ENCODE results near the gene TCF15. TPM values are rescaled to one million over a fixed set of nuclear protein-coding genes. Genes with fewer than 3 reads are reported as not detected.
A peak's percentile ranks its signal among the peaks of the same experiment; 100 is the strongest.

Gene TCF15
- total and polyA plus RNA-seq, 2 of the 13 experiments (the other 11 are each of a cell fraction or from before 2014, with no cell fraction given): not detected

DNA sequence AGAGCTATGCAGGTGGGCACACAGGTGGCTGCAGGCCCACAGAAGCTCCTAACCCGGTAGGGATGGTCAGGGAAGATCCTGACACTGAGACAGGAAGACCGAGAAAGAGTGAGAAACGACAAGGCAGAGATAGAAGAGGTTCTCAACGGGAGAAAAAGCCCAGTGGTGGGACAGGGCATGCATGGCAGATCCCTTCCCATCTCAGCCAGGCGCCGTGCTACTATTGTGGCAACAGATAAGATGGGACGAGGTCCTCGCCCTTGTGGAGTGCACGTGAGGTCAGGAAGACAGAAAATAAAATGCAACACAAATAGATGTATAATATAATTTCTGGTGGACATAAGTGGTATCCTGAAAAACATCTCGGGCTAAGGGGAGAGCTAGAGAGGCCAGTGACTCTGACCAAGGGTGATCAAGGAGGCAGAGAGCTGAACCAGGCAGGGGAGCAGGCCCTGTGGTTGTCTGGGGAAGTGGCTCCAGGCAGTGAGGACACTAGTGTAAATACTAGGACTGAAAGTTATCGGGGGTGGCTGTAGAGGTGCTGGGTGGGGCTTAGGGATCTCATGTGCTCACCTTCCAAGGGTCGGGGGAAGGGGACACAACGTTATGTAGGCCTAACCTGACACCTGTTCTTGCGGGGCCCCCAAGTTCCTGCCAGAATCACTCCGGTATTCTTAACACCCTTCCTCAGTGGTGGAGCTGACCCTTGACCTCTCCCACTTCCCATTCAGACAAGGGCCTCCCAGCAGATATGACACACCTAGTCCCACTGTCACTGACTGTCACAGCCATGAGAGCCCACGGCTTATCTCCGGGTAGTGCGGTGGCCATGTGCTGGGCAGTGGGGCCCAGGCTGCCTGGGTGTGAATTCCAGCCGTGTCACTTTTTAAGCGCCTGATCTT lies 41.9 kb upstream of the TCF15 start (continued):
- TF ChIP-seq, protein P1, sequence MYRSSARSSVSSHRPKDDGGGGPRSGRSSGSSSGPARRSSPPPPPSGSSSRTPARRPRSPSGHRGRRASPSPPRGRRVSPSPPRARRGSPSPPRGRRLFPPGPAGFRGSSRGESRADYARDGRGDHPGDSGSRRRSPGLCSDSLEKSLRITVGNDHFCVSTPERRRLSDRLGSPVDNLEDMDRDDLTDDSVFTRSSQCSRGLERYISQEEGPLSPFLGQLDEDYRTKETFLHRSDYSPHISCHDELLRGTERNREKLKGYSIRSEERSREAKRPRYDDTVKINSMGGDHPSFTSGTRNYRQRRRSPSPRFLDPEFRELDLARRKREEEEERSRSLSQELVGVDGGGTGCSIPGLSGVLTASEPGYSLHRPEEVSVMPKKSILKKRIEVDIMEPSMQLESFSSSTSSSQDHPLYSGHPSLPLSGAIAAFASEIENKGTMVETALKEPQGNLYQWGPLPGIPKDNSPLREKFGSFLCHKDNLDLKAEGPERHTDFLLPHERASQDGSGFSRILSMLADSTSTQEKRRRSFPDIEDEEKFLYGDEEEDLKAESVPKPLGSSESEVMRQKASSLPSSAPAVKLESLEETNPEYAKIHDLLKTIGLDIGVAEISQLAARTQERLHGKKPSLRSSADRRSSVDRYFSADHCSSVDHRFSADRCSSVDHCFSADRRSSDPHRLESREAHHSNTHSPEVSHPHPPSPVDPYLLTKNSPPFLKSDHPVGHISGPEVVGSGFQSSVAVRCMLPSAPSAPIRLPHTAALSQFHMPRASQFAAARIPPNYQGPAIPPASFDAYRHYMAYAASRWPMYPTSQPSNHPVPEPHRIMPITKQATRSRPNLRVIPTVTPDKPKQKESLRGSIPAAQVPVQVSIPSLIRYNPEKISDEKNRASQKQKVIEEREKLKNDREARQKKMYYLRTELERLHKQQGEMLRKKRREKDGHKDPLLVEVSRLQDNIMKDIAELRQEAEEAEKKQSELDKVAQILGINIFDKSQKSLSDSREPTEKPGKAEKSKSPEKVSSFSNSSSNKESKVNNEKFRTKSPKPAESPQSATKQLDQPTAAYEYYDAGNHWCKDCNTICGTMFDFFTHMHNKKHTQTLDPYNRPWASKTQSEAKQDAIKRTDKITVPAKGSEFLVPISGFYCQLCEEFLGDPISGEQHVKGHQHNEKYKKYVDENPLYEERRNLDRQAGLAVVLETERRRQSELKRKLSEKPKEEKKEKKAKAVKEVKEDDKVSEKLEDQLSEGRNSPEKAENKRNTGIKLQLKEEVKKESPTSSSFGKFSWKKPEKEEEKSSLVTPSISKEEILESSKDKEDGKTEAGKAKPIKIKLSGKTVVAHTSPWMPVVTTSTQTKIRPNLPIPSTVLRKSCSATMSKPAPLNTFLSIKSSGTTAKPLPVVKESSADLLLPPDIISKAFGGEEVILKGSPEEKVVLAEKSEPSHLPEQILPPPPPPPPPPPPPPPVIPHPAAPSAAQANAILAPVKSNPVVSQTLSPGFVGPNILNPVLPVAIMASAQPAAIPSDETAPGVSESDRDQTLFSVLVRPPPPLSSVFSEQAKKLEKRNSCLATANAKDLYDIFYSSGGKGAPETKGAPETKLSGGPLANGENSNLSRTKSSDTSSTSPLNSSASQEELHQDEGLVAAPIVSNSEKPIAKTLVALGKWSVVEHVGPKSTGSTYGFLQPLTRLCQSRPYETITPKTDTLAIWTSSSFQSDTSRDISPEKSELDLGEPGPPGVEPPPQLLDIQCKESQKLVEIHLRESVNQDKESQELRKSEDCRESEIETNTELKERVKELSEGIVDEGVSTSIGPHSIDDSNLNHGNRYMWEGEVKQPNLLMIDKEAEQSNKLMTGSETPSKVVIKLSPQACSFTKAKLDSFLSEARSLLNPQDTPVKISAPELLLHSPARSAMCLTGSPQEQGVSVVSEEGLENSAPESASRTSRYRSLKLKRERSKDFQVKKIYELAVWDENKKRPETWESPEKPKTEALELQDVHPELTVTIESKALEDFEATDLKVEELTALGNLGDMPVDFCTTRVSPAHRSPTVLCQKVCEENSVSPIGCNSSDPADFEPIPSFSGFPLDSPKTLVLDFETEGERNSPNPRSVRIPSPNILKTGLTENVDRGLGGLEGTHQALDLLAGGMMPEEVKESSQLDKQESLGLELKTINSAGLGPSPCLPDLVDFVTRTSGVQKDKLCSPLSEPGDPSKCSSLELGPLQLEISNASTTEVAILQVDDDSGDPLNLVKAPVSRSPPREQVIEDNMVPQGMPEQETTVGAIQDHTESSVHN (CRISPR knock-in tag; IDR thresholded peaks at IDR 0.05): peak; percentile 63; the same call in 1 of the 2 replicates
- TF ChIP-seq, protein P2, sequence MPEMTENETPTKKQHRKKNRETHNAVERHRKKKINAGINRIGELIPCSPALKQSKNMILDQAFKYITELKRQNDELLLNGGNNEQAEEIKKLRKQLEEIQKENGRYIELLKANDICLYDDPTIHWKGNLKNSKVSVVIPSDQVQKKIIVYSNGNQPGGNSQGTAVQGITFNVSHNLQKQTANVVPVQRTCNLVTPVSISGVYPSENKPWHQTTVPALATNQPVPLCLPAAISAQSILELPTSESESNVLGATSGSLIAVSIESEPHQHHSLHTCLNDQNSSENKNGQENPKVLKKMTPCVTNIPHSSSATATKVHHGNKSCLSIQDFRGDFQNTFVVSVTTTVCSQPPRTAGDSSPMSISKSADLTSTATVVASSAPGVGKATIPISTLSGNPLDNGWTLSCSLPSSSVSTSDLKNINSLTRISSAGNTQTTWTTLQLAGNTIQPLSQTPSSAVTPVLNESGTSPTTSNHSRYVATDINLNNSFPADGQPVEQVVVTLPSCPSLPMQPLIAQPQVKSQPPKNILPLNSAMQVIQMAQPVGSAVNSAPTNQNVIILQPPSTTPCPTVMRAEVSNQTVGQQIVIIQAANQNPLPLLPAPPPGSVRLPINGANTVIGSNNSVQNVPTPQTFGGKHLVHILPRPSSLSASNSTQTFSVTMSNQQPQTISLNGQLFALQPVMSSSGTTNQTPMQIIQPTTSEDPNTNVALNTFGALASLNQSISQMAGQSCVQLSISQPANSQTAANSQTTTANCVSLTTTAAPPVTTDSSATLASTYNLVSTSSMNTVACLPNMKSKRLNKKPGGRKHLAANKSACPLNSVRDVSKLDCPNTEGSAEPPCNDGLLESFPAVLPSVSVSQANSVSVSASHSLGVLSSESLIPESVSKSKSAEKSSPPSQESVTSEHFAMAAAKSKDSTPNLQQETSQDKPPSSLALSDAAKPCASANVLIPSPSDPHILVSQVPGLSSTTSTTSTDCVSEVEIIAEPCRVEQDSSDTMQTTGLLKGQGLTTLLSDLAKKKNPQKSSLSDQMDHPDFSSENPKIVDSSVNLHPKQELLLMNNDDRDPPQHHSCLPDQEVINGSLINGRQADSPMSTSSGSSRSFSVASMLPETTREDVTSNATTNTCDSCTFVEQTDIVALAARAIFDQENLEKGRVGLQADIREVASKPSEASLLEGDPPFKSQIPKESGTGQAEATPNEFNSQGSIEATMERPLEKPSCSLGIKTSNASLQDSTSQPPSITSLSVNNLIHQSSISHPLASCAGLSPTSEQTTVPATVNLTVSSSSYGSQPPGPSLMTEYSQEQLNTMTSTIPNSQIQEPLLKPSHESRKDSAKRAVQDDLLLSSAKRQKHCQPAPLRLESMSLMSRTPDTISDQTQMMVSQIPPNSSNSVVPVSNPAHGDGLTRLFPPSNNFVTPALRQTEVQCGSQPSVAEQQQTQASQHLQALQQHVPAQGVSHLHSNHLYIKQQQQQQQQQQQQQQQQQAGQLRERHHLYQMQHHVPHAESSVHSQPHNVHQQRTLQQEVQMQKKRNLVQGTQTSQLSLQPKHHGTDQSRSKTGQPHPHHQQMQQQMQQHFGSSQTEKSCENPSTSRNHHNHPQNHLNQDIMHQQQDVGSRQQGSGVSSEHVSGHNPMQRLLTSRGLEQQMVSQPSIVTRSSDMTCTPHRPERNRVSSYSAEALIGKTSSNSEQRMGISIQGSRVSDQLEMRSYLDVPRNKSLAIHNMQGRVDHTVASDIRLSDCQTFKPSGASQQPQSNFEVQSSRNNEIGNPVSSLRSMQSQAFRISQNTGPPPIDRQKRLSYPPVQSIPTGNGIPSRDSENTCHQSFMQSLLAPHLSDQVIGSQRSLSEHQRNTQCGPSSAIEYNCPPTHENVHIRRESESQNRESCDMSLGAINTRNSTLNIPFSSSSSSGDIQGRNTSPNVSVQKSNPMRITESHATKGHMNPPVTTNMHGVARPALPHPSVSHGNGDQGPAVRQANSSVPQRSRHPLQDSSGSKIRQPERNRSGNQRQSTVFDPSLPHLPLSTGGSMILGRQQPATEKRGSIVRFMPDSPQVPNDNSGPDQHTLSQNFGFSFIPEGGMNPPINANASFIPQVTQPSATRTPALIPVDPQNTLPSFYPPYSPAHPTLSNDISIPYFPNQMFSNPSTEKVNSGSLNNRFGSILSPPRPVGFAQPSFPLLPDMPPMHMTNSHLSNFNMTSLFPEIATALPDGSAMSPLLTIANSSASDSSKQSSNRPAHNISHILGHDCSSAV (CRISPR knock-in tag; IDR thresholded peaks at IDR 0.05; ENCODE audit: borderline replicate concordance): 0 out of 2 replicates have a peak, but pooled peaks have one; percentile 39
- TF ChIP-seq, protein P3, sequence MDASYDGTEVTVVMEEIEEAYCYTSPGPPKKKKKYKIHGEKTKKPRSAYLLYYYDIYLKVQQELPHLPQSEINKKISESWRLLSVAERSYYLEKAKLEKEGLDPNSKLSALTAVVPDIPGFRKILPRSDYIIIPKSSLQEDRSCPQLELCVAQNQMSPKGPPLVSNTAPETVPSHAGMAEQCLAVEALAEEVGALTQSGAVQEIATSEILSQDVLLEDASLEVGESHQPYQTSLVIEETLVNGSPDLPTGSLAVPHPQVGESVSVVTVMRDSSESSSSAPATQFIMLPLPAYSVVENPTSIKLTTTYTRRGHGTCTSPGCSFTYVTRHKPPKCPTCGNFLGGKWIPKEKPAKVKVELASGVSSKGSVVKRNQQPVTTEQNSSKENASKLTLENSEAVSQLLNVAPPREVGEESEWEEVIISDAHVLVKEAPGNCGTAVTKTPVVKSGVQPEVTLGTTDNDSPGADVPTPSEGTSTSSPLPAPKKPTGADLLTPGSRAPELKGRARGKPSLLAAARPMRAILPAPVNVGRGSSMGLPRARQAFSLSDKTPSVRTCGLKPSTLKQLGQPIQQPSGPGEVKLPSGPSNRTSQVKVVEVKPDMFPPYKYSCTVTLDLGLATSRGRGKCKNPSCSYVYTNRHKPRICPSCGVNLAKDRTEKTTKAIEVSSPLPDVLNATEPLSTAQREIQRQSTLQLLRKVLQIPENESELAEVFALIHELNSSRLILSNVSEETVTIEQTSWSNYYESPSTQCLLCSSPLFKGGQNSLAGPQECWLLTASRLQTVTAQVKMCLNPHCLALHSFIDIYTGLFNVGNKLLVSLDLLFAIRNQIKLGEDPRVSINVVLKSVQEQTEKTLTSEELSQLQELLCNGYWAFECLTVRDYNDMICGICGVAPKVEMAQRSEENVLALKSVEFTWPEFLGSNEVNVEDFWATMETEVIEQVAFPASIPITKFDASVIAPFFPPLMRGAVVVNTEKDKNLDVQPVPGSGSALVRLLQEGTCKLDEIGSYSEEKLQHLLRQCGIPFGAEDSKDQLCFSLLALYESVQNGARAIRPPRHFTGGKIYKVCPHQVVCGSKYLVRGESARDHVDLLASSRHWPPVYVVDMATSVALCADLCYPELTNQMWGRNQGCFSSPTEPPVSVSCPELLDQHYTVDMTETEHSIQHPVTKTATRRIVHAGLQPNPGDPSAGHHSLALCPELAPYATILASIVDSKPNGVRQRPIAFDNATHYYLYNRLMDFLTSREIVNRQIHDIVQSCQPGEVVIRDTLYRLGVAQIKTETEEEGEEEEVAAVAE (CRISPR knock-in tag; IDR thresholded peaks at IDR 0.05; ENCODE audit: borderline replicate concordance): 0 out of 2 replicates have a peak, but pooled peaks have one; percentile 8
- TF ChIP-seq KDM2A (CRISPR knock-in tag; IDR thresholded peaks at IDR 0.05; ENCODE audit: borderline replicate concordance, low read depth): peak; percentile 15; the same call in 1 of the 2 replicates
- no peak for TF ChIP-seq MZF1 (CRISPR knock-in tag; IDR thresholded peaks at IDR 0.05; ENCODE audit: borderline replicate concordance)

All from HepG2 (cell line).